GM19099 (cell line): ENCODE results near the gene AZIN2.

Experiments used
- POLR2A ChIP-seq: IDR thresholded peaks from 3 replicates; pipeline ENCODE4 v1.6.1; 2011; ENCODE audit warnings: low read depth; ENCODE audit not compliant: insufficient read length; ENCODE audit errors: extremely low read depth

The AZIN2 gene

DNA sequence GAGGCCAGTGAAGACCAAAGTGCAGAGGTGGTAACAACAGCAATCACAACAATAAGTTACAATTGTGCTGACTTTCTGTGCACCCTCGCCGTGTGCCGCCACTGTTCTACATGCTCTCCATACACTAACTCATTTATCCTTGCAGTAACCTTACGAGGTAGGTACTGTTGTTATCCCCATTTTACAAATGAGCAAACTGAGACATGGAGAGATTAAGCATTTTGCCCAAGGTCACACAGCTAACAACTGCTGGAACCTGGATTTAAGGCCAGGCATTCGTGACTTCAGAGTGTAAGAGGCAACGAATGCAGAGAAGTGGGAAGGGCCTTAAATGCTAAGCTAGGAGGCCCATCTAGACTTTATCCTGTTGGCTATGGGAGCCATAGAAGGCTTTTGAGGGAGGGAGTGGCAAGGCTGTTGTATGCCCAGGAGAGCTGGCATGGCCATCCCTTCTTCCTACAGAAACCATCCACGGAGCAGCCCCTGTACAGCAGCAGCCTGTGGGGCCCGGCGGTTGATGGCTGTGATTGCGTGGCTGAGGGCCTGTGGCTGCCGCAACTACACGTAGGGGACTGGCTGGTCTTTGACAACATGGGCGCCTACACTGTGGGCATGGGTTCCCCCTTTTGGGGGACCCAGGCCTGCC lies 36.6 kb downstream of the AZIN2 start:
- TF ChIP-seq POLR2A = no peak

- TF ChIP-seq POLR2A = no peak
Measured at GRCh38 chr1:33118274-33118673, 37.3 kb downstream of the AZIN2 start.

DNA sequence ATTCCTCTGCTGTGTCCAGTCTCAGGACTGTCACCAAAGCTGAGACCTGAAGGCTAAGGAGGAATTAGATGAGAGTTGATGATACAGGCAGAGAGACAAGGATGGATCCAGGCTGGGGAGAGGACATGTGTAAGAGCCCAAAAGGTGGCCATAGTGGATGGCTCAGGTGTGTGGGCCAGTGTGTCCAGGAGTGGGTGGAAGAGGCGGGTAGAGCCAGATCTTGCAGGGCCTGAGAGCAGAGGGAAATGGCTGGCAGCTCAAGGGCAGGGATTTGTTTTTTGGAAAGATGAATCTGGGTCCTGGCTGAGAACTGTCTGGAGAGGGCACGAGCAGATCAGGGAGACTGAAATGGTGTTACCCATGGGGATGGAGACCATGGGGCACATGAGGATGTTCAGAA lies 38.1 kb downstream of the AZIN2 start:
- no peak for TF ChIP-seq POLR2A

DNA sequence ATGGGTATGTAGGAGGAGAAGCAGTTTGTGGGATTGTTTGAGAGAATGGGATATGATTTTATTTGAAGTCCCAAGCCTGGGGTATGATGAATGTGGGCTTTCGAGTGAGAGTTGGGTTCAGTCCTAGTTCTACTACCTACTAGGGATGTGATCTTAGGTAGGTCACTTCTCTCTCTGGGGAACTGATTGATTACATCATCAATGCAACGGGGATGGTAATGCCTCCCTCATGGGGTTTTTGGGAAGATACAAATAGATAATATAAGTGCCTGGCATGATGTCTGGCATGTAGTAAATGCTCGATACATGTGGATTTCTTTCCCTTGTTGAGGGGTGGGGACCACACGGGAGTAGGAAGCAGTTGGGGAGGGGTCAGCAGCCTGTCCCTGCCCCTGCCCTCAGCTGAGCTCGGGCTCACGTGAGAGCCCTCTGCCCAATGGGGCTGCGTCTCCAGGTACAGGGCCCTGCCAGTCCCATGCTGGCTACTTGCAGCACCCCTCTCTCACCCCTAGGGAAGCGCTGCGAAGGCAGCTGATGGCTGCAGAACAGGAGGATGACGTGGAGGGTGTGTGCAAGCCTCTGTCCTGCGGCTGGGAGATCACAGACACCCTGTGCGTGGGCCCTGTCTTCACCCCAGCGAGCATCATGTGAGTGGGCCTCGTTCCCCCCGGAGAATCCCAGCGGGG lies 38.7 kb downstream of the AZIN2 start:
- TF ChIP-seq POLR2A = no peak

DNA sequence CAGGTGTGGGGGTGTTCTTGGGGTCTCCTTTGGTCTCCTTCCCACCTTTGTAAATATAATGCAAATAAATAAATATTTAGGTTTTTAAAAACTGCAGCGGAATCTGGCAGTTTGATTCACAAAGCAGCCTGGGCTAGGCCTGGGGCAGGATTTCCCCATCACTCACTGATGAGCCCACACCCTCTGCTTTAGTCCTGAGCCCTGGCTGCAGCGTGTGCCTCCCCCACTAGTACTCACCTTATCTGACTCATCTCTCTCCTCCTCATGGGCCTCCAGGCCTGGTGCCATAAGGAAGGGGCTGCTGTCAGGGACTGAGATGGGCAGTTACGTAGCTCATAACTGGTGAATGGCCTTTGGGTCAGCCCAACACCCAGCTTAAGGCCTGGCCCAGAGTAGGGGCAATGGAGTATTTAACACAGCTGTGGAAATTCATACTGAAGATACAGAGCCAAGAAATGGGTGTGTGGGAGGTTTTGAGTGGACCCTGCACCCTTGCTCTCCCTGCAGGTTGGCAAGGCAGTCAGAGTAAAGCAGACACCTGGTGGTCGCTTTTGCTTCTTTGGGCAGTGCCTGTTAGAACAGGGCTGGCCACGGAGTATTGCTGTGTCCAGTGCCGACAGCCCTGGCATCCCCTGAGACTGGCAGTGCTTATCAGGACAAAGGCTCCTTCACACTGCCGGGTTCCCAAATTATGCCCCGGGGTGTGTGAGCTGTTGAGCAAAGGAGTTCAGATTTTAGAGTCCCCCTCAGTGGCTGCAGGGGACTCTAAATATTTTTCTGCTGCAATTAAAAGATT lies 39.7 kb downstream of the AZIN2 start:
- TF ChIP-seq POLR2A = no peak

- TF ChIP-seq POLR2A = no peak
Measured at GRCh38 chr1:33121728-33122127, 40.8 kb downstream of the AZIN2 start.

DNA sequence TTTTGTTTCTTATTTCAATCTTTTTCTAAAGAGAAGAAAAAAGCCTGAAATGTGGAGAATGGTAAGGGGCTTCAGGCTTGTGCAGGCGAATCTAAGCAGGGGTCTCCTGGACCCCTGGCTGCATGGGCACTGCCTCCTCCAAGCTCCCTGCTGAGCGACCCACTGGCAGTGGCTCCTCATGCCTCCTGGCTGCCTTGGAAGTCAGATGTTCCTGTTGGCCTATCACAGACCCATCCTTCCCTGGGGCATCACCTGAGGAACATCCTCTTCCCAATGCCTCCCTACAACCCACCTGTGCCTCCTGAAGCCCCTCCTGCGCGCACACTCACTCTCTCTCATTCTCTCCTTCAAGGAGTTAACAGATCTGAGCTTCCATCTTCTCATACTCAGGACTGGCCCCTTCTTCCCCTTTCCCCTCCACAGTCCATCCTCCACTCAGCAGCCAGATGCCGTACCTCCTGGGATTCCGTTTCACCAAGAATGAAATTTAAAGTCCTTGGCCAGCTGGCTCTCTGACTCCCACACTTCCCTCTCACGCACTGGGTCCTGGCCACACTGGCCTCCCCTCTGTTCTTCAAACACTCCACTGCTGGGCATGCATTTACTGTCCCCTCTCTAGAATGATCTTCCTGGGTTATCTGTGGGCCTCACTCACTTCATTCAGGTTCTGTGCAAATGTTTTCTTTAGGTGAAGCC lies 41.7 kb downstream of the AZIN2 start:
- TF ChIP-seq POLR2A = no peak

GRCh38 chr1:33123266-33123665 lies 42.3 kb downstream of the AZIN2 start:
- no peak for TF ChIP-seq POLR2A

DNA sequence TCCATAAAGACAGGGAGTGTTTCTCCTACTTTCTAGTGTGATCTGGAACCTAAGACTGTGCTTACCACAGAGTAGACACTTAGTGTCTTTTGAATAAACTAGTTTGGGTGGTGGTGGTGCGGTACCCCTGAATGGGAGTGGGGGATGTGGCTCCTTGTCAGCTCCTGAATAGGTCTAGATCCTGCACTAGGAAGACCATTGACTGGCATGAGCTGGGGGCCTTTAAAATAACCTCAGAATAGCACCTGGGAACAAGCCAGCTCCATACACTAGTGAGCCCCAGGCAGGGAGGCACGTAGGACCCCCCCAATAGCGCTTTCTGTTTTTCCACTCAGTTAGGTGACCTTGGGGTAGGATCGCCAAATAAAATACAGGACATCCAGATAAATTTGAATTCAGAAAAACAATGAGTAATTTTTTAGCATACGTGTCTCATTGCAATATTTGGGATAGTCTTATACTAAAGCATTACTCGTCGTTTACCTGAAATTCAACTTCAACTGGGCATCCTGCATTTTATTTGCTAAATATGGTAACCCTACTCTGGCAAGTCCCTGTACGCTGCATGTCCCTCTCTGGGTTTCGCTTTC lies 45.6 kb downstream of the AZIN2 start:
- no peak for TF ChIP-seq POLR2A

GRCh38 chr1:33127001-33127823 lies 46.3 kb downstream of the AZIN2 start:
- peak; percentile 92 for TF ChIP-seq POLR2A

- TF ChIP-seq POLR2A = no peak
Measured at GRCh38 chr1:33128781-33129180, 47.8 kb downstream of the AZIN2 start.

DNA sequence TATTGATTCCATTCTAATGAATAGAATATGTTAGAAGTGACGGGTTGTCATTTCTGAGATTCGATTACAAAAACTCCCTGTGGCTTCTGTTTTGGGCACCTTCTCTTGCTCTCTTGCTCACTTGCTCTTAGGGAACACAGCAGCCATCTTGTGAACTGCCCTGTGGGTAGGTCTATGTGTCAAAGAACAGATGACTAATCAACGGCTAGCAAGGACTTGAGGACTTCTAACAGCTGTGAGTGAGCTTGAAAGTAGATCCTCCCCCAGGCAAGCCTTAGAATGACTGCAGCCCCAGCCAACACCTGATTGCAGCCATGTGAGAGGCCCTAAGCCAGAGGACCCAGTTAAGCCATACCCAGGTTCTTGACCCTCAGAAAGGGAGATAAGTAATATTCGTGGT lies 49.3 kb downstream of the AZIN2 start:
- TF ChIP-seq POLR2A = no peak

GRCh38 chr1:33131191-33131590 lies 50.2 kb downstream of the AZIN2 start:
- no peak for TF ChIP-seq POLR2A

GRCh38 chr1:33132549-33132948 lies 51.6 kb downstream of the AZIN2 start:
- TF ChIP-seq POLR2A = no peak
